Activated CD4-positive, alpha-beta T cell treated with anti-CD3 and anti-CD28 coated beads, Interleukin-2, Interleukin-6, amounts not matched to agents 100 ng/mL and 50 ng/mL, durations not matched to agents 16 hours and 8 hours (primary cell): ENCODE measurements around the gene ARAP2.
"Not testable (repeated sequence)": the region's sequence is repeated elsewhere in the genome, so short reads cannot be mapped to it uniquely, and the experiment has no call there.

ENCODE experiments used
- DNase-seq: peaks from one replicate; pipeline ENCODE4 v3.0.0-alpha.2; 2020

The ARAP2 gene

GRCh38 chr4:36182315-36182714, 62.0 kb downstream of the ARAP2 start:
- DNase-seq, result not testable (repeated sequence)

DNA sequence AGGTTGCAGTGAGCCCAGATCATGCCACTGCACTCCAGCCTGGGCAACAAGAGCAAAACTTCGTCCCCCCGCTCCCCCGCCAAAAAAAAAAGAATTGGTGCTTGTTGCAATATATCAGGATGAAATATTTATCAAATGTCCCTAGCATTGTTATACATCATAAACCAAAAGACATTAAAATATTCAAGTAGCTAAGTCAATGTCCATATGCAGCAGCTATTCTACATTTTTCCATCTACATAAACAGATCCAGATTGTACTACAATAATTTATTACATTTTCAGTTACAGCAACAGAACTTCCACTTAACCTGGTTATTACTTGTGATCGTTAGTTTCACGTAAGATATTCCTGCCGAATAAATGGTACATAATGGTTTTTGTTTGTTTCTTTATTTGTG, 64.1 kb downstream of the ARAP2 start:
- DNase-seq, result no peak

DNA sequence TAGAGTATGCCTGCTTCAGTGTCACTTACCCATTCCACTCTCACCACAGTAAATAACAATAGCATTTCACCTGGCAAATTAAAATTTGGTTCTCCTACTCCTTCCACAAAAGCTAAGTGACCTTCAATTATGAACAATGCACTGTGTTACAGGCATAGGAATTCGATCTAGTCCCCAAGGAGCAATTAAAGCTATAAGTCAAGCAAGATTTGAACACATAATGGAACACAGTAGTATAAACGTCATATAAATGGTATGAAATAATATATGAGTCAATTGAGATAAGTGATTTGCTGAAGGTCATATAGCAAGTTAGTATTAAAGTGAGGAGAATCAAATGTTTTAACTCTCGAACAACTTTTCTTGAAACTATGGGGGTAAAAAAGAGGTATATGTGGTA, 65.8 kb downstream of the ARAP2 start:
- DNase-seq, result no peak

GRCh38 chr4:36177946-36178345, 66.4 kb downstream of the ARAP2 start:
- no peak for DNase-seq

- no peak for DNase-seq
Observed at GRCh38 chr4:36174570-36174969, 69.7 kb downstream of the ARAP2 start.

- no peak for DNase-seq
Observed at GRCh38 chr4:36173905-36174304, 70.4 kb downstream of the ARAP2 start.

GRCh38 chr4:36172656-36173055, 71.7 kb downstream of the ARAP2 start:
- DNase-seq, result no peak

- no peak for DNase-seq
Observed at GRCh38 chr4:36168127-36168878, 76.0 kb downstream of the ARAP2 start.

- no peak for DNase-seq
Observed at GRCh38 chr4:36165631-36166005, 78.7 kb downstream of the ARAP2 start.

DNA sequence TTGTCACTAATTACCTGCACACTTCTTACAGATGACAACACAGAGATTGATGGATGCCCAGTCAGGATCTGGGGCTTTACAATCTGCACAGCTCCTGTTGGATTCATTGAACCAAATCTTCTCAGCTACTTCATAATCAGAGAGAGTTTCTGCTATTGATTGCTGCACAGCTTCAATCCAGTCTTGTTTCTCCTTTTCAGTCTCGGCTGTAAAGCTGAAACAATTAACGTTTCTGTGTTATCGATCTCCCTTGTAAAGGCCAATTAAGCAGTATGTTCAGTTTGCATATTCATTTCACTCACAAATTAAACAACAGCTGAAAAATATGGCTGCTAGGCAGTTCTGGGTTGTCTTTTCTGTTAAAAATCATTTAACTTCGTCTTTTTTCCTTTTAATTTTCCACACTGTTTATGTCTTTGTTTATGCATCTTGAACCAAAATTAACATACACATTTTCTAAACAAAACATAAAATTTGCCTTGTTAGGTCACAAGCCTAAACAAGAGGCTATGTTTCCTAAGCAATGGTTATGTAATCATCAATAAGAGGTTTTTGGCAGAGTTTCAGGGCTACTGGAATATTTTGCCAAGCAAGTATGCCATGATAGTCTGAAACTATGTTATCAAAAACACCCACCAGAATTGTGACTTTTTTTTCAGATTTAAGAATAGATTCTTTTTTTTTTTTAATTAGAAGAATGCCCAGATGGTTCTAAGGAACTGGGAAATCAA, 79.2 kb downstream of the ARAP2 start:
- DNase-seq, result no peak

- peak; percentile 19 for DNase-seq
Observed at GRCh38 chr4:36163198-36163597, 81.1 kb downstream of the ARAP2 start.

GRCh38 chr4:36159208-36159607, 85.1 kb downstream of the ARAP2 start:
- no peak for DNase-seq

DNA sequence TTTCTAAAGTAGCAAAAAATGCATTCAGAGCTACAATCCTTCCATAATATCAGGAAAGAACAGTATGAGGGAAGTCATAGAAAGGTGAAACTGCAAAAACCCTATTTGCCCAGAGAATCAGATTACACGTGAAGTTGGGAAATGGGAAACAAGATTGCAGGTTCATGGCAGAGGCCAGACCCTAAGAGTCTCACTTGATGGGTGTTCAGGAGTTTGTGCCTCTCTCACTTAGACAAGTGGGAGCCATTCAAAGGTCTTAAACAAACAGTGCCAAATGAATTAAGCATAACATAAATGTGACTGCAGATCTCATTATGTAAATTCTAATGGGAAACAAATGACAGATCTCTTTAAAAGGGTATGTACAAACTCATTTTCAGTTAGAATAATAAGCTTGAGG, 91.6 kb downstream of the ARAP2 start:
- no peak for DNase-seq

DNA sequence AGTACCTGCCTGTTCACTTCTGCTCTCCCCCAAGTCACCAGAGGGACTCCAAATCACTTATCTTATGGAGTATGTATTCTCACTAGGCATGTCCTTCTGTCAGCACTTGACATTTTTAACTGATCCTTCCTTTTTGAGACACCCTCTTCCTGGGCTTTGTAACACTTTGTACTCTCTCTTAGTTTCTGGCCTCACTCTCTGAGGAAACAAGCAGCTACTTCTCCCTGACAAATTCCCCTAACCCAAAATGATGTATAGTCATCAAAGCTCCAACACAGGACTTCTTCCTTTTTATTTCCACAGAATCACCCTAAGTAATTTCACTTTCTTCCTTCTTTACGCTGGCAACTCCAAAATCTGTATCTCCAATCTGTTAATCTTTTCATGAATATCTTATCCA, 101.8 kb downstream of the ARAP2 start:
- DNase-seq, result no peak

GRCh38 chr4:36141186-36141585, 103.1 kb downstream of the ARAP2 start:
- no peak for DNase-seq

- no peak for DNase-seq
Observed at GRCh38 chr4:36140421-36140820, 103.9 kb downstream of the ARAP2 start.

DNA sequence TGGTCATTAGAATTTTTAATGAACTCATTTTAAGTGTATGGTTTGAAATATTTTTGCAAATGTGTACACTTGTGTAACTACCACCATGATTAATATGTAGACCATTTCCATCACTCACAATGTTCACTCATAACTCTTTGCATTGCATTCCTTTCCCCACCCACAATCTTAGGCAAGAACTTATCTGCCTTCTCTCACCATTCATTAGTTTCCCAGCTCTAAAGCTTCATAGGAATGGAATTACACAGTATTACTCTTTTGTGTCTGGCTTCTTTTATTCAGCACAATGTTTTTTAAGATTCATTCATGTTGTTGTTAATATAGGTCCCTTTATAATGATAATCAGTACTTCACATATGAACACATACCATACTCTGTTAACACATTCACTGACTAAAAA, 106.1 kb downstream of the ARAP2 start:
- DNase-seq, result no peak

DNA sequence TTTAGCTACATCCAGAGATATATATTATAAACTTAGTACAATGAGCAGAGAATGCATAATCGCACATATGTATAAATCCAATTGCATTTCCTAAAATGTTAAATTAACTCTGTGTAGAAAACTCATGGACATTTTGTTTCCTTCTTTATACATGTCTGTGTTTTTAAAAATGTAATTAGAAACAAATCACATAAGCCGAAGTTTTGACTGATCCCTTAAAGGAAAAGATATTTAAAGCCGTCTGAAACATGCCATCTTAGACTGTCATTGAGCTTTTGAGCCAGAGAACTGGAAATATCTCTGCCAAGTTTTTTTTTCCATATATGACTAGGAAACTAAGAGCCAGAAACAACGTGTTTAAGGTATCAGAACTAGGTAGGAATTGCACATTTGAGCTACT, 107.0 kb downstream of the ARAP2 start:
- DNase-seq, result no peak

DNA sequence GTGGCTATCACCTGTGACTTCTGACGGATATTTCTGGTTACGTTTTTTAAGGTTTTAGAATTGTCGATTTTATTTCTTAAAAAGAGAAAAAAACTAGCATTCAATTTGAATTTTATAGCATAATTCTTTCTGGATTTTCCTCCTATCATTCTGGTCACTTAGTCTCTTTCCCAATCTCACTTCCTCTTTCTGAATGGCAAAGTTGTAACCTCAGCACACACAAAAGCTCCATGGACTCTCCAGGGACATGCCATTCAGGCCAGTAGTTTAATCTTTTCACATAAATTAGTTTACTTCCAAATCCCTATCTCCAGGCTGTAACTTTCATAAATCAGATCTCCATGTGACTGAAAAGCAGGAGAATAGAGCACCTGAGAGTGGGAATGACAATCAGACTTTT, 110.7 kb downstream of the ARAP2 start:
- DNase-seq, result no peak

DNA sequence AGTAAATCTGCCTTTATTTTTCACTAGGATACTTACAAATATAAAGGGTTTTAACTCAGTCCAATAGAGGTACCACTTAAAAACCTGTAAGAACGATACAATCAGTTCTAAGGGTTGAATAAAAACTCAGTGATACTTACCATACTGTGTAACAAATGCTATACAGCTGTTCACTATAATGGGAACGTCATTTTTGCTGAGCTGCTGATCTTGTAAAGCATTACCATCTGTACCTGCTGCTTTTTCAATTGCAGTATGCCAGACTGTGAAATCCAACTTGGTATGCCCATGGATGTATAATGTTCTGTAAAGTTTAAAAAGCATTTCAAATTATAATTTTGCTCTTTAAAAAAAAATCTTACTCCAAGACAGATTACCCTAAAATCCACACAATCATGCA, 111.2 kb downstream of the ARAP2 start:
- no peak for DNase-seq

DNA sequence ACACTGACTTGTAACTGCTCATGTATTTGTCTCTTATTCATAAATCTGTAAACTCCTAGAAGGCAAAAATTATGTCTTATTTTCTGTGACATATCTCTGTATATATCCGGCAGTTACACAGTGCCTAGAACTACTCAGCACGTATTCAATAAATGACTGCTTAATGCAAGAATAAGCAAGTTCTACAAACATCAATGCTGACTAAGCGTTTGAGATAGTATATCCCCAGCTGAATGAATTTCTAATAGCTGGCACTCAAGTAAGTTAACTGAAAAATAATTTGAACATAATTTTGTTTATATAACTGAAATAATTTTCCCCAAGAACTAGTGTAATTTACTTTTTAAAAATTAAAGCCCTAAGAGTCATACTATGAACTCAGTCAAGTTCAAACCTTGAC, 113.7 kb downstream of the ARAP2 start:
- DNase-seq, result no peak

GRCh38 chr4:36128689-36129088, 115.6 kb downstream of the ARAP2 start:
- peak; percentile 9 for DNase-seq

GRCh38 chr4:36123906-36124305, 120.4 kb downstream of the ARAP2 start:
- DNase-seq, result no peak

GRCh38 chr4:36115312-36115711, 129.0 kb downstream of the ARAP2 start:
- no peak for DNase-seq

DNA sequence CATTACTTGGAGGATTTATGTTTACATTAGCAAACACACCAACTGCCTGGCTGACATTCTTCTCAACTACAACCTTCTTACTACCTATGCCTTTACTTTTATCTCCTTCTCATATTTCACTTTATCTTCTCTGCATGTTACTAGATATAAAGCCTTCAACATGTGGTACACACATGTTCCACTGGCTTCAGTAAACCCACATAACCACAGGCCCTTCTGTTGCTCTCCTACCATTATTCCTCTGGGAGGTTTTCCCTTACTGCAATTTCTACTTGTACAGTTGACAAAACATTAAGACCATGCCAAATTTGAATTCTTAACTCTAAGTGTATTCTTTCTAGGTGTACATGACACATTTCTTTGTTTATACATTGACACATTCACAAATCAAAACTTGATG, 133.1 kb downstream of the ARAP2 start:
- no peak for DNase-seq
